Heart right ventricle (tissue), 16 donors: Measurements from ENCODE around the gene TNN. TPM values are rescaled to one million over a fixed set of nuclear protein-coding genes. Genes with fewer than 3 reads are reported as not detected.

Experiments used
- ATAC-seq, 8 donors: fragments of 200-7000 bp; cut with Tn5 transposase; one replicate each; pipeline ENCODE4 v1.9.1; 2020; ENCODE audit warnings: mild to moderate bottlenecking in 8 of 8, moderate library complexity in 8 of 8, moderate number of reproducible peaks in 1 of 8
- DNase-seq, 2 donors: peaks; one replicate each; pipeline ENCODE4 v3.0.0-alpha.2; 2020
- H3K27ac ChIP-seq, 10 donors: fragments of 200-600 bp; sonication (generic) in 2 of 10; one replicate each; pipeline versions ENCODE4 v1.5.0 to v1.8.0; 2020 to 2022; ENCODE audit warnings: mild to moderate bottlenecking in 3 of 10
- H3K27me3 ChIP-seq, 7 donors: fragments of 200-600 bp; one replicate each; pipeline ENCODE4 v1.8.0; 2021 to 2022; ENCODE audit warnings: mild to moderate bottlenecking in 2 of 7
- H3K36me3 ChIP-seq, 9 donors: fragments of 200-600 bp; sonication (generic) in 1 of 9; one replicate each; pipeline versions ENCODE4 v1.5.0 to v1.8.0; 2020 to 2022; ENCODE audit warnings: mild to moderate bottlenecking in 2 of 9
- H3K4me1 ChIP-seq, 9 donors: fragments of 200-600 bp; sonication (generic) in 1 of 9; one replicate each; pipeline versions ENCODE4 v1.5.0 to v1.8.0; 2020 to 2022; ENCODE audit warnings: mild to moderate bottlenecking in 4 of 9
- H3K4me3 ChIP-seq, 10 donors: fragments of 200-600 bp; sonication (generic) in 2 of 10; one replicate each; pipeline versions ENCODE4 v1.5.0 to v1.8.0; 2020 to 2022; ENCODE audit warnings: mild to moderate bottlenecking in 7 of 10, moderate library complexity in 2 of 10
- H3K9me3 ChIP-seq, 11 donors: fragments of 200-600 bp in 10 of 11; sonication (generic) in 2 of 11; one replicate each; pipeline versions ENCODE4 v1.5.0 to v1.8.0; 2013 to 2022; ENCODE audit warnings: mild to moderate bottlenecking in 2 of 11, control low read depth in 1 of 11, moderate library complexity in 1 of 11
- CTCF ChIP-seq, 9 donors: fragments of 200-600 bp; sonication (generic) in 2 of 9; IDR thresholded peaks; one replicate each; pipeline versions ENCODE4 v1.5.0 to v1.8.0; 2021 to 2022; ENCODE audit warnings: antibody characterized with exemption in 9 of 9, mild to moderate bottlenecking in 5 of 9, moderate library complexity in 1 of 9
- WGBS, 2 donors: extraction: QIAGEN DNeasy Blood & Tissue Kit; methylation state at CpG; one replicate each; pipeline ENCODE4 v1.1.7; 2013; ENCODE audit warnings: inconsistent platforms in 1 of 2; 5-methylcytosine and 5-hydroxymethylcytosine counted together
- intact Hi-C, 10 donors: fragments of 100-400 bp; cut with DNase I; formaldehyde crosslinking; loops; one replicate each; pipeline versions ENCODE4 v1.11.1 to v1.14.2; 2022
- polyA plus RNA-seq, 2 donors: library from polyadenylated mRNA; stranded (reverse); fragments of 200-250 nt; gene quantifications; one replicate each; pipeline ENCODE4 v1.2.3, GENCODE V29; 2013
- total RNA-seq, 10 donors: library from RNA; stranded (reverse); fragmentation: NEBNext Ultra II Directional in 3 of 10; extraction: Animal tissue kit (Norgen Biotek cat#: 25700) in 3 of 10; gene quantifications; one replicate each; pipeline versions ENCODE4 v1.2.1 to v1.2.4, GENCODE V29; 2021 to 2023
- donor health status: Arrhythmogenic right ventricular cardiomyopathy.
- donor health status: ischemic (EF 13 %, LVEDD 7.1; RV severe dilation, severe dysfunction).
- donor health status: healthy with polysubstance abuse.
- donor health status: DM: no; HTN: yes; CAD: no.
- donor health status: DM: no; HTN: no; CAD: no.
- donor health status: ischemic (EF 25% LVEDD 6.9; RV normal size, moderate dysfunction).
- donor health status: ischemic (EF 25% LVEDD 5.7; RV mildly dilated, moderate dysfunction).
- donor health status: healthy.
- donor health status: DM: yes; HTN: yes; CAD: no.
- donor health status: Ischemic cardiomyopathy.
- donor health status: ischemic (EF 35%, LVEDD 5.7; RV mildly dilated, moderate dysfunction).
- donor health status: nonischemic (EF 11% LVEDD 7.7; RV severe dilation, severe dysfunction).
- donor health status: DM: yes; HTN: yes; CAD: no.
- donor health status: PGD.
- donor health status: ischemic (EF 29% LVEDD 5.4; RV normal size, mild dysfunction).
- donor health status: nonischemic (EF 23%, LVEDD 6.1; RV moderate dilation, normal function).

The TNN gene
- total and polyA plus RNA-seq, 12 donors: 0.03 to 1.1 (median 0.11) TPM; not detected in 1

GRCh38 chr1:175169286-175170018 is 101.8 kb downstream of the TNN start:
- Histone ChIP-seq H3K36me3 (peaks cover 0 to 77% (median 18%) of the 10 kb centered on the region in 9 donors), H3K27ac (peak overlapping the region in 1 of 10 donors; percentile 12), H3K9me3 (no peaks in the 10 kb centered on the region), H3K4me1 (peaks cover 3 to 35% (median 16%) of the 10 kb centered on the region in 9 donors), H3K4me3 (no peak overlapping the region), H3K27me3 (no peaks in the 10 kb centered on the region)
- peak in 1 of 8 donors; percentile 26 for ATAC-seq
- no peak for TF ChIP-seq CTCF (IDR thresholded peaks at IDR 0.05)
- whole genome bisulfite sequencing, 2 donors: 70 to 74% methylated on average over 6 of the region's 6 CpGs
- DNase-seq: no peak
- intact Hi-C loops: loop anchor here in 2 of 10 donors (5.0 kb wide), 2 partner anchors 103 to 143 kb away; no protein-coding TSS in a partner anchor

DNA sequence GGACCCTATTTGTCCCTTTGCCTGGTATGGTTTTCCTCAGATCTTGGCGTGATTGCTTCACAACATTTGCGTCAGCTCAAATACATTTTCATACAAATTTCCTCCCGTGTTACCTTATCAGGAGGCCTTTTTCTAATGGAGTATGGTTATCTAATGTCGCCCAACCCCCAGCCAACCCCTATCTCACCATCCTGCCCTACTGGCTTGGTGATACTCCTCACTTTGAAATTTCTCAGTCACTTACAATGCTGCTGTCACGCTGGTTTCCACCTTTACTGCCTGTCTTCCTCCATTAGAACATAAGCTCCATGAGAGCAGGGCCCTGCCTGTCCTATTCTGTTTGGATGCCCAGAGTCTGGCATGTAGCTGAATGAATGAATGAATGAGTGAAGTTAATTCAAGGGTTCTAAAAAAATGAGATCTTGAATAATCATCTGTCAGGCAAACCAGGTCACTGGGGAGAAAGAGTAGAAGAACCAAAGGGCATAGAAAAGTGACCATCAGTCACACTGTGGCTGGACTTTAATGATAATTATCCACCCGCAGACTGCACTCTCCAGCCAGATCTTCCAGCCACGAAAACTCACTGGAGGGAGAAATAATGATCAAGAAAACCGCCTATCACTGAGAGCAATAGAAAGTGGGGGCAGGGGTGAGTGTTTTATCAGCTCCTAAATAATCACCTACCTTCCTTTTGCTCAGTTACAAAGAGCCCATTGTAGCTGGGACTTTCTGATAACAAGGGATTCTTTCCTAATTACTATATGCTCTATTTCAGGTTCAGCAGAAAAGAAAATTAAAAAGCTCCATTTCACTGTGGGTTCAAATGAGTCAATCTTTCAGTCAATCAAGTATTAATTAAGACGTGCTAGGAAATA is 103.6 kb downstream of the TNN start:
- Histone ChIP-seq H3K27ac (no peak overlapping the region), H3K9me3 (no peaks in the 10 kb centered on the region), H3K4me1 (peaks cover 3 to 41% (median 16%) of the 10 kb centered on the region in 9 donors), H3K4me3 (no peak overlapping the region), H3K36me3 (peaks cover 0 to 71% (median 6%) of the 10 kb centered on the region in 9 donors), H3K27me3 (no peaks in the 10 kb centered on the region)
- no peak for TF ChIP-seq CTCF (IDR thresholded peaks at IDR 0.05)
- WGBS, 2 donors: 85% methylated on average over 9 of the region's 9 CpGs
- ATAC-seq: no peak
- DNase-seq: no peak
- intact Hi-C loops: no loop called here

- intact Hi-C loops: no loop called here
- TF ChIP-seq CTCF (IDR thresholded peaks at IDR 0.05): no peak
- 94 to 95% methylated on average over 3 of the region's 3 CpGs for WGBS, 2 donors
- peaks cover 3 to 41% (median 16%) of the 10 kb centered on the region in 9 donors for H3K4me1 ChIP-seq
- DNase-seq (no peak), ATAC-seq (no peak)
- no peaks in the 10 kb centered on the region for H3K9me3 ChIP-seq
- H3K36me3 ChIP-seq: peaks cover 0 to 71% (median 6%) of the 10 kb centered on the region in 9 donors
- no peak overlapping the region for H3K4me3 ChIP-seq
- H3K27ac ChIP-seq: no peak overlapping the region
- no peaks in the 10 kb centered on the region for H3K27me3 ChIP-seq
Measured at GRCh38 chr1:175172503-175172902, 104.9 kb downstream of the TNN start.

- no peaks in the 10 kb centered on the region for H3K27me3 ChIP-seq
- WGBS, 2 donors: 88% methylated on average over 7 of the region's 7 CpGs
- no peak overlapping the region for H3K4me3 ChIP-seq
- H3K9me3 ChIP-seq: no peaks in the 10 kb centered on the region
- TF ChIP-seq CTCF (IDR thresholded peaks at IDR 0.05): no peak
- H3K27ac ChIP-seq: no peak overlapping the region
- intact Hi-C loops: no loop called here
- no peak for DNase-seq
- ATAC-seq: no peak
- peaks cover 0 to 74% (median 6%) of the 10 kb centered on the region in 9 donors for H3K36me3 ChIP-seq
- peaks cover 3 to 47% (median 16%) of the 10 kb centered on the region in 9 donors for H3K4me1 ChIP-seq
Measured at GRCh38 chr1:175173531-175173930, 105.9 kb downstream of the TNN start.
